Measurements from ENCODE around the gene PNMA8B. TPM values are rescaled to one million over a fixed set of nuclear protein-coding genes. Genes with fewer than 3 reads are reported as not detected.

Gene PNMA8B
- total RNA-seq, 1 donor from 2014 or later = 1.9 TPM

- Mint-ChIP-seq H3K27ac (ENCODE audit: unreplicated experiment) (no peak overlapping the region), H3K36me3 (ENCODE audit: low read depth, unreplicated experiment) (no peaks in the 10 kb centered on the region), H3K27me3 (ENCODE audit: low read depth, unreplicated experiment) (no peaks in the 10 kb centered on the region), H3K4me3 (ENCODE audit: unreplicated experiment) (no peak overlapping the region), H3K9me3 (ENCODE audit: unreplicated experiment) (no peaks in the 10 kb centered on the region), H3K4me1 (ENCODE audit: low read depth, unreplicated experiment) (no peaks in the 10 kb centered on the region)
- H3K4me3 ChIP-seq (ENCODE audit: insufficient read depth, low read depth, low read length) = no peak overlapping the region
- no peaks in the 10 kb centered on the region for H3K27me3 ChIP-seq (ENCODE audit: insufficient read depth, low read length)
- no peak overlapping the region for H3K4me2 ChIP-seq (ENCODE audit: low read length)
- H2AFZ ChIP-seq (ENCODE audit: low read depth, low read length) = no peak overlapping the region
- DNase-seq (ENCODE audit: low read depth) (no peak), FAIRE-seq (no peak)
- H3K9me3 ChIP-seq (ENCODE audit: insufficient read depth, low read depth, low read length) = no peaks in the 10 kb centered on the region
- no peaks in the 10 kb centered on the region for H3K79me2 ChIP-seq (ENCODE audit: insufficient read depth, low read length)
- no peaks in the 10 kb centered on the region for H4K20me1 ChIP-seq (ENCODE audit: insufficient read depth, low read length)
- no peaks in the 10 kb centered on the region for H3K4me1 ChIP-seq (ENCODE audit: insufficient read depth, low read length)
- H3K9ac ChIP-seq (ENCODE audit: low read length) = no peak overlapping the region
- H3K27ac ChIP-seq (ENCODE audit: low read depth, low read length) = no peak overlapping the region
- no peak for TF ChIP-seq EZH2 (IDR thresholded peaks at IDR 0.05; ENCODE audit: insufficient read depth, low read length)
- no peak for TF ChIP-seq CTCF (IDR thresholded peaks at IDR 0.05; ENCODE audit: insufficient read depth, low read depth, low read length)
- no peaks in the 10 kb centered on the region for H3K36me3 ChIP-seq (ENCODE audit: insufficient read depth, low read length)
These were observed 35.6 kb downstream of the PNMA8B start for GRCh38 chr19:46460055-46460454.

- DNase-seq (ENCODE audit: low read depth) (no peak), FAIRE-seq (no peak)
These were observed 38.7 kb downstream of the PNMA8B start for GRCh38 chr19:46456930-46457329.

More at GRCh38 chr19:46456930-46457329, 38.7 kb downstream of the PNMA8B start:
- no peaks in the 10 kb centered on the region for H3K36me3 Mint-ChIP-seq (ENCODE audit: low read depth, unreplicated experiment)
- no peak overlapping the region for H3K4me3 Mint-ChIP-seq (ENCODE audit: unreplicated experiment)
- no peak overlapping the region for H3K27ac Mint-ChIP-seq (ENCODE audit: unreplicated experiment)
- Histone ChIP-seq H4K20me1 (ENCODE audit: insufficient read depth, low read length) (no peaks in the 10 kb centered on the region), H3K36me3 (ENCODE audit: insufficient read depth, low read length) (no peaks in the 10 kb centered on the region), H3K27ac (ENCODE audit: low read depth, low read length) (no peak overlapping the region), H3K9me3 (ENCODE audit: insufficient read depth, low read depth, low read length) (no peaks in the 10 kb centered on the region), H2AFZ (ENCODE audit: low read depth, low read length) (no peak overlapping the region), H3K79me2 (ENCODE audit: insufficient read depth, low read length) (no peaks in the 10 kb centered on the region), H3K4me3 (ENCODE audit: insufficient read depth, low read depth, low read length) (no peak overlapping the region), H3K9ac (ENCODE audit: low read length) (no peak overlapping the region), H3K27me3 (ENCODE audit: insufficient read depth, low read length) (peaks cover 4% of the 10 kb centered on the region), H3K4me1 (ENCODE audit: insufficient read depth, low read length) (no peaks in the 10 kb centered on the region), H3K4me2 (ENCODE audit: low read length) (no peak overlapping the region)
- H3K4me1 Mint-ChIP-seq (ENCODE audit: low read depth, unreplicated experiment) = no peaks in the 10 kb centered on the region
- TF ChIP-seq CTCF (IDR thresholded peaks at IDR 0.05; ENCODE audit: insufficient read depth, low read depth, low read length) (no peak), EZH2 (IDR thresholded peaks at IDR 0.05; ENCODE audit: insufficient read depth, low read length) (no peak)
- no peaks in the 10 kb centered on the region for H3K9me3 Mint-ChIP-seq (ENCODE audit: unreplicated experiment)
- H3K27me3 Mint-ChIP-seq (ENCODE audit: low read depth, unreplicated experiment) = no peaks in the 10 kb centered on the region
